Measurements from ENCODE around the gene VCL. TPM values are rescaled to one million over a fixed set of nuclear protein-coding genes. Genes with fewer than 3 reads are reported as not detected.

VCL gene
- total RNA-seq, 1 experiment from 2014 or later = 176 TPM

DNA sequence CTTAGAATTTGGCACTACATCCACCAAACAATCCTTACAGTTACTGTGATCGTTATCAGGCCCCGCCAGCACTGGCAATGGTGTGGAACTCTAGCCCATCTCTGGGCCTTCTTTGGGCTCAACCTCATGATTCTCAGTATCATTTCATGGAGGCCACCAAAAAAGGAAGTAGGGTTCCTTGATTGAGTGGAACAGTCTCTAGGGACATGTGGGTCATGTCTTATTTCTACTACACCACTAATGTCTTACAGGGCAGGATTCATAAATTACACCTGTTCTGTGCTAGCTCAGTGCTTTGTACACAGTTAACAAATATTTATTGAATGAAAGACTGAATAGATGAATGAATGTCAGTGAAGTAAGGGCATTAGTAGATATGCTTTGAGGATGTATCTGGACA, 98.9 kb downstream of the VCL start:
- no peak for DNase-seq (ENCODE audit: low spot score)
- H3K27ac ChIP-seq (ENCODE audit: low read depth, low read length, poor library complexity, severe bottlenecking) = no peak overlapping the region
- TF ChIP-seq, protein P1, sequence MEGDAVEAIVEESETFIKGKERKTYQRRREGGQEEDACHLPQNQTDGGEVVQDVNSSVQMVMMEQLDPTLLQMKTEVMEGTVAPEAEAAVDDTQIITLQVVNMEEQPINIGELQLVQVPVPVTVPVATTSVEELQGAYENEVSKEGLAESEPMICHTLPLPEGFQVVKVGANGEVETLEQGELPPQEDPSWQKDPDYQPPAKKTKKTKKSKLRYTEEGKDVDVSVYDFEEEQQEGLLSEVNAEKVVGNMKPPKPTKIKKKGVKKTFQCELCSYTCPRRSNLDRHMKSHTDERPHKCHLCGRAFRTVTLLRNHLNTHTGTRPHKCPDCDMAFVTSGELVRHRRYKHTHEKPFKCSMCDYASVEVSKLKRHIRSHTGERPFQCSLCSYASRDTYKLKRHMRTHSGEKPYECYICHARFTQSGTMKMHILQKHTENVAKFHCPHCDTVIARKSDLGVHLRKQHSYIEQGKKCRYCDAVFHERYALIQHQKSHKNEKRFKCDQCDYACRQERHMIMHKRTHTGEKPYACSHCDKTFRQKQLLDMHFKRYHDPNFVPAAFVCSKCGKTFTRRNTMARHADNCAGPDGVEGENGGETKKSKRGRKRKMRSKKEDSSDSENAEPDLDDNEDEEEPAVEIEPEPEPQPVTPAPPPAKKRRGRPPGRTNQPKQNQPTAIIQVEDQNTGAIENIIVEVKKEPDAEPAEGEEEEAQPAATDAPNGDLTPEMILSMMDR (conservative IDR thresholded peaks at IDR 0.05; ENCODE audit: low read depth, low read length) = no peak
- TF ChIP-seq EZH2 (IDR thresholded peaks at IDR 0.05; ENCODE audit: borderline replicate concordance, low read depth, low read length, poor library complexity, severe bottlenecking) = no peak
- H3K4me3 ChIP-seq (ENCODE audit: low read depth, low read length, poor library complexity, severe bottlenecking) = no peak overlapping the region
- H3K36me3 ChIP-seq (ENCODE audit: insufficient read depth, low read length, poor library complexity, severe bottlenecking) = peaks cover 91% of the 10 kb centered on the region
- H3K4me1 ChIP-seq (ENCODE audit: insufficient read depth, low read length, poor library complexity, severe bottlenecking) = no peaks in the 10 kb centered on the region
- H3K9me3 ChIP-seq (ENCODE audit: low read depth, low read length, poor library complexity, severe bottlenecking) = no peaks in the 10 kb centered on the region
- CTCF ChIA-PET = no interaction called here
- no peaks in the 10 kb centered on the region for H3K27me3 ChIP-seq (replicated peaks; ENCODE audit: insufficient read depth, low read depth, low read length, poor library complexity)
- BruUV-seq (replicated peaks) = no TSS peak
- POLR2A ChIA-PET (ENCODE audit: low non-redundant PET) = no interaction called here
- intact Hi-C loops (cut with micrococcal nuclease; ENCODE audit: unreplicated experiment) = no loop called here

DNA sequence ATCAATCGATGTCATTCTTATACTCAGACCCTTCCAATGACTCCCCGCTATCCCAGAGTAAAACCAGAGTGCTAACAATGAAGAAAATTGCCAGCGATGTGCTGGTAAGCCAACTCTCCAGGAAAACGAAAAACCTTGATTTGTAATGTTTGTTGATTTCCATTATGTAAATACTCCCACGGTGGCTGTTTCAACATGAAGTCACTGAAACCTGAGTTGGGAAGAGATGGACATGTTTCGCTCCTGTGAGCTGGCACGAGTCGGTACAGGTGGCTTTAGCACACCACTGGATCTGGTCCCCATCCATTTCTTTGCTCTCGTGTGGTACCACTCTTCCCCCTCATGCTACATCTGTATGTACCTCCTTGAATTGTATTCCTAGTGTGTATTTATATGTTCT, 99.9 kb downstream of the VCL start:
- TF ChIP-seq EZH2 (IDR thresholded peaks at IDR 0.05; ENCODE audit: borderline replicate concordance, low read depth, low read length, poor library complexity, severe bottlenecking) = no peak
- TF ChIP-seq, protein P1 (conservative IDR thresholded peaks at IDR 0.05; ENCODE audit: low read depth, low read length) = no peak
- ChIA-PET POLR2A (ENCODE audit: low non-redundant PET) (no interaction called here), CTCF (no interaction called here)
- no TSS peak for BruUV-seq (replicated peaks)
- no peaks in the 10 kb centered on the region for H3K4me1 ChIP-seq (ENCODE audit: insufficient read depth, low read length, poor library complexity, severe bottlenecking)
- no peak for DNase-seq (ENCODE audit: low spot score)
- no peaks in the 10 kb centered on the region for H3K9me3 ChIP-seq (ENCODE audit: low read depth, low read length, poor library complexity, severe bottlenecking)
- H3K4me3 ChIP-seq (ENCODE audit: low read depth, low read length, poor library complexity, severe bottlenecking) = no peak overlapping the region
- intact Hi-C loops (cut with micrococcal nuclease; ENCODE audit: unreplicated experiment) = no loop called here
- H3K27me3 ChIP-seq (replicated peaks; ENCODE audit: insufficient read depth, low read depth, low read length, poor library complexity) = no peaks in the 10 kb centered on the region
- no peak overlapping the region for H3K27ac ChIP-seq (ENCODE audit: low read depth, low read length, poor library complexity, severe bottlenecking)
- H3K36me3 ChIP-seq (ENCODE audit: insufficient read depth, low read length, poor library complexity, severe bottlenecking) = peaks cover 94% of the 10 kb centered on the region

DNA sequence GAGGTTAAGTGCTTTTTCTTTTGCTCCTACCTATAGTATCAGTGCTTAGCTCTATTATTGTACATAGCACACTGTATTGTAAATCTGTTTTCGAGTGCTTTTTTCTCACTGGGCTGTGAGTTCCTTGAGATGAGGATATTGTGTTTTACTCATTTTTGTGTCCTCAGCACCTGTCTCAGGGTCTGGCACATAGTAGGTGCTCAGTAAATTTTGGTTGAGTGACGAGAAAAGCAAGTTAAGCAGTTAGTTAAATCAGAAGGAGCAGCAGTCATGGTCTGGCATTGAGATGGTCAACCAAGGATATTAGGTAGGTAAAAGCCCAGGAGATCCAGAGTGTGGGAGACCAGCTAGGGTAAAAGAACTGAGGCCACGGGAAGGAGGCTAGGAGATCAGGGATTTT, 101.5 kb downstream of the VCL start:
- BruUV-seq (replicated peaks) = no TSS peak
- Histone ChIP-seq H3K36me3 (ENCODE audit: insufficient read depth, low read length, poor library complexity, severe bottlenecking) (peaks cover 91% of the 10 kb centered on the region), H3K9me3 (ENCODE audit: low read depth, low read length, poor library complexity, severe bottlenecking) (no peaks in the 10 kb centered on the region), H3K27ac (ENCODE audit: low read depth, low read length, poor library complexity, severe bottlenecking) (no peak overlapping the region), H3K4me1 (ENCODE audit: insufficient read depth, low read length, poor library complexity, severe bottlenecking) (no peaks in the 10 kb centered on the region), H3K27me3 (replicated peaks; ENCODE audit: insufficient read depth, low read depth, low read length, poor library complexity) (no peaks in the 10 kb centered on the region), H3K4me3 (ENCODE audit: low read depth, low read length, poor library complexity, severe bottlenecking) (no peak overlapping the region)
- ChIA-PET CTCF (no interaction called here), POLR2A (ENCODE audit: low non-redundant PET) (no interaction called here)
- no peak for DNase-seq (ENCODE audit: low spot score)
- intact Hi-C loops (cut with micrococcal nuclease; ENCODE audit: unreplicated experiment) = no loop called here
- no peak for TF ChIP-seq EZH2 (IDR thresholded peaks at IDR 0.05; ENCODE audit: borderline replicate concordance, low read depth, low read length, poor library complexity, severe bottlenecking)
- TF ChIP-seq, protein P1 (conservative IDR thresholded peaks at IDR 0.05; ENCODE audit: low read depth, low read length) = no peak

Measured in A673 (cell line).